Stimulated activated CD4-positive, alpha-beta T cell treated with anti-CD3 and anti-CD28 coated beads, Interleukin-4, amount 100 ng/mL, for 1 hour (primary cell): ENCODE data around the gene BICRAL.
"Not testable (repeated sequence)": the region's sequence is repeated elsewhere in the genome, so short reads cannot be mapped to it uniquely, and the experiment has no call there.

Experiments used
- DNase-seq: peaks from one replicate; pipeline ENCODE4 v3.0.0-alpha.2; 2020

The BICRAL gene

GRCh38 chr6:42805297-42805861, 23.5 kb downstream of the BICRAL start:
- no peak for DNase-seq

GRCh38 chr6:42806359-42806758, 24.5 kb downstream of the BICRAL start:
- DNase-seq: not testable (repeated sequence)

- DNase-seq: no peak
These were observed 26.9 kb downstream of the BICRAL start for GRCh38 chr6:42808492-42809483.

GRCh38 chr6:42813074-42813645, 31.3 kb downstream of the BICRAL start:
- DNase-seq: no peak

GRCh38 chr6:42813906-42814444, 32.1 kb downstream of the BICRAL start:
- DNase-seq: no peak

- DNase-seq: not testable (repeated sequence)
These were observed 33.9 kb downstream of the BICRAL start for GRCh38 chr6:42815726-42816125.

- no peak for DNase-seq
These were observed 36.1 kb downstream of the BICRAL start for GRCh38 chr6:42817907-42818306.

- no peak for DNase-seq
These were observed 36.6 kb downstream of the BICRAL start for GRCh38 chr6:42818416-42818815.

GRCh38 chr6:42818878-42819277, 37.0 kb downstream of the BICRAL start:
- no peak for DNase-seq

GRCh38 chr6:42819803-42820511, 38.1 kb downstream of the BICRAL start:
- no peak for DNase-seq

GRCh38 chr6:42820512-42821340, 38.9 kb downstream of the BICRAL start:
- no peak for DNase-seq

- DNase-seq: no peak
These were observed 39.5 kb downstream of the BICRAL start for GRCh38 chr6:42821341-42821668.

- DNase-seq: no peak
These were observed 40.0 kb downstream of the BICRAL start for GRCh38 chr6:42821846-42822245.

GRCh38 chr6:42829561-42830092, 47.8 kb downstream of the BICRAL start:
- DNase-seq: no peak

GRCh38 chr6:42831237-42831636, 49.4 kb downstream of the BICRAL start:
- no peak for DNase-seq

GRCh38 chr6:42834056-42834455, 52.2 kb downstream of the BICRAL start:
- no peak for DNase-seq

GRCh38 chr6:42841844-42842584, 60.2 kb downstream of the BICRAL start:
- DNase-seq: no peak

- DNase-seq: no peak
These were observed 63.5 kb downstream of the BICRAL start for GRCh38 chr6:42845327-42845694.

GRCh38 chr6:42846505-42846904, 64.7 kb downstream of the BICRAL start:
- no peak for DNase-seq

GRCh38 chr6:42848700-42849099, 66.8 kb downstream of the BICRAL start:
- no peak for DNase-seq

- no peak for DNase-seq
These were observed 69.7 kb downstream of the BICRAL start for GRCh38 chr6:42851599-42851998.
